CD4-positive, alpha-beta T cell (primary cell): ENCODE results near the gene ACLY. TPM values are rescaled to one million over a fixed set of nuclear protein-coding genes. Genes with fewer than 3 reads are reported as not detected.

Experiments used
- ATAC-seq: fragments of 200-7000 bp; cut with Tn5 transposase; one replicate; pipeline ENCODE4 v1.10.0; 2022; ENCODE audit warnings: mild to moderate bottlenecking; ENCODE audit not compliant: poor library complexity
- CTCF ChIA-PET: fragments of 350-600 bp; sonication (Branson Sonifier 250); formaldehyde crosslinking; loops from one replicate; lab custom pipeline; 2021; ENCODE audit warnings: antibody characterized with exemption, inconsistent platforms; lab: Charles Lee
- POLR2A ChIA-PET: fragments of 350-600 bp; sonication (Branson Sonifier 250); formaldehyde crosslinking; loops from one replicate; lab custom pipeline; 2021; ENCODE audit warnings: antibody characterized with exemption, inconsistent platforms; lab: Charles Lee
- DNase-seq, 14 experiments: peaks; one replicate each; pipeline ENCODE4 v3.0.0-alpha.2; 2013 to 2020; ENCODE audit warnings: mixed read lengths in 2 of 14
- H3K27ac ChIP-seq, 2 donors: one replicate each; pipeline versions ENCODE4 v1.5.1 to v1.7.0; 2013; ENCODE audit warnings: low read length in 2 of 2, low read depth in 1 of 2, mild to moderate bottlenecking in 1 of 2
- H3K27me3 ChIP-seq, 2 experiments: 1 replicate in 1 of 2; 2 replicates in 1 of 2; pipeline versions ENCODE4 v1.6.1 to v1.7.0; 2013; ENCODE audit warnings: low read length in 2 of 2, control low read depth in 1 of 2, mild to moderate bottlenecking in 1 of 2, moderate library complexity in 1 of 2; ENCODE audit not compliant: insufficient read depth in 2 of 2, control insufficient read depth in 1 of 2
- H3K36me3 ChIP-seq: one replicate; pipeline ENCODE4 v1.6.1; 2013; ENCODE audit warnings: low read length, control low read depth; ENCODE audit not compliant: insufficient read depth
- H3K4me1 ChIP-seq: one replicate; pipeline ENCODE4 v1.6.1; 2013; ENCODE audit warnings: low read length, control low read depth; ENCODE audit not compliant: insufficient read depth
- H3K4me3 ChIP-seq: one replicate; pipeline ENCODE4 v1.5.1; 2013; ENCODE audit warnings: mild to moderate bottlenecking, low read length, moderate library complexity
- H3K9me3 ChIP-seq, 2 experiments: 1 replicate in 1 of 2; 2 replicates in 1 of 2; pipeline versions ENCODE4 v1.6.1 to v1.7.0; 2013; ENCODE audit warnings: low read length in 2 of 2, mild to moderate bottlenecking in 2 of 2, control low read depth in 1 of 2, moderate library complexity in 1 of 2; ENCODE audit not compliant: control insufficient read depth in 1 of 2, insufficient read depth in 1 of 2
- H3K27ac Mint-ChIP-seq: one replicate; pipeline ENCODE4 v1.8.0; 2020; ENCODE audit warnings: mixed read lengths
- H3K27me3 Mint-ChIP-seq: one replicate; pipeline ENCODE4 v1.8.0; 2021; ENCODE audit warnings: mixed read lengths
- H3K36me3 Mint-ChIP-seq: one replicate; pipeline ENCODE4 v1.8.0; 2021; ENCODE audit warnings: low read depth, mixed read lengths
- H3K4me1 Mint-ChIP-seq: one replicate; pipeline ENCODE4 v1.8.0; 2021; ENCODE audit warnings: low read depth, mixed read lengths
- H3K4me3 Mint-ChIP-seq: one replicate; pipeline ENCODE4 v1.8.0; 2020; ENCODE audit warnings: mild to moderate bottlenecking, mixed read lengths
- H3K9me3 Mint-ChIP-seq: one replicate; pipeline ENCODE4 v1.8.0; 2020; ENCODE audit warnings: mixed read lengths
- CTCF ChIP-seq: fragments of 200-600 bp; IDR thresholded peaks from one replicate; pipeline ENCODE4 v1.8.0; 2022; ENCODE audit warnings: antibody characterized with exemption, mild to moderate bottlenecking
- intact Hi-C, 2 experiments: fragments of 100-400 bp; cut with DNase I in 1 of 2; cut with micrococcal nuclease in 1 of 2; formaldehyde crosslinking; loops; one replicate each; pipeline versions ENCODE4 v1.15.1 to v1.9.0; 2023 to 2025; cut with DNase I, micrococcal nuclease
- total RNA-seq, 174 experiments: library from RNA in 2 of 174; stranded (reverse) in 2 of 174; gene quantifications; one replicate each; pipeline ENCODE4 v1.2.3 and lab custom pipeline; 2021 to 2026

ACLY gene
- total RNA-seq, 2 experiments from 2014 or later, result 25.9 to 28.3 TPM

- H3K4me1 ChIP-seq, result peaks cover 35% of the 10 kb centered on the region
- ChIA-PET POLR2A (interaction anchor here (0.5 to 3.6 kb wide), 8 partner anchors 10 to 470 kb away, joined by 3 to 44 read pairs (median 12); partner anchors contain the start of genes CNP, DNAJC7, EIF1 and KLHL11), CTCF (interaction anchor here (1.8 kb wide), 1 partner anchor 12 kb away, joined by 12 read pairs; the partner anchor contains the start of gene ODAD4)
- H3K27me3 ChIP-seq, result no peaks in the 10 kb centered on the region
- peak overlapping the region; percentile 64 for H3K27ac Mint-ChIP-seq
- intact Hi-C loops, result loop anchor here in 1 of 2 experiments (1.0 to 5.0 kb wide), 4 partner anchors 11 to 98 kb away; partner anchors contain the start of genes CNP, DNAJC7, KLHL11 and ODAD4
- no peaks in the 10 kb centered on the region for H3K9me3 Mint-ChIP-seq
- DNase-seq (peak in 1 of 14 experiments; percentile 5), ATAC-seq (no peak)
- no peaks in the 10 kb centered on the region for H3K9me3 ChIP-seq
- peaks cover 27% of the 10 kb centered on the region for H3K4me1 Mint-ChIP-seq
- H3K27ac ChIP-seq, result peak overlapping the region in 1 of 2 donors; percentile 69
- H3K27me3 Mint-ChIP-seq, result no peaks in the 10 kb centered on the region
- TF ChIP-seq CTCF, result no peak
- peak overlapping the region; percentile 90 for H3K4me3 ChIP-seq
- H3K36me3 ChIP-seq, result peaks cover 8% of the 10 kb centered on the region
- no peaks in the 10 kb centered on the region for H3K36me3 Mint-ChIP-seq
- peak overlapping the region; percentile 95 for H3K4me3 Mint-ChIP-seq
Measured at GRCh38 chr17:41919165-41919817, 540 bp upstream of the ACLY start.

- Histone ChIP-seq H3K27me3 (no peaks in the 10 kb centered on the region), H3K9me3 (no peaks in the 10 kb centered on the region), H3K4me1 (peaks cover 37% of the 10 kb centered on the region), H3K36me3 (peaks cover 23% of the 10 kb centered on the region), H3K27ac (peak overlapping the region in 1 of 2 donors; percentile 69), H3K4me3 (peak overlapping the region; percentile 90)
- H3K36me3 Mint-ChIP-seq, result peaks cover 11% of the 10 kb centered on the region
- peak overlapping the region; percentile 95 for H3K4me3 Mint-ChIP-seq
- ATAC-seq (no peak), DNase-seq (peak; percentile 9 to 64 (median 32))
- H3K9me3 Mint-ChIP-seq, result no peaks in the 10 kb centered on the region
- TF ChIP-seq CTCF, result no peak
- no peaks in the 10 kb centered on the region for H3K27me3 Mint-ChIP-seq
- intact Hi-C loops, result loop anchor here in 1 of 2 experiments (5.0 kb wide), 2 partner anchors 50 to 100 kb away; partner anchors contain the start of genes DNAJC7 and KLHL11
- ChIA-PET POLR2A (interaction anchor here (0.6 to 3.6 kb wide), 10 partner anchors 12 to 1451 kb away, joined by 3 to 44 read pairs (median 6); partner anchors contain the start of genes CNP, DNAJC7, EIF1 and KLHL11), CTCF (interaction anchor here (1.8 kb wide), 1 partner anchor 13 kb away, joined by 12 read pairs; the partner anchor contains the start of gene ODAD4)
- H3K4me1 Mint-ChIP-seq, result peaks cover 27% of the 10 kb centered on the region
- peak overlapping the region; percentile 64 for H3K27ac Mint-ChIP-seq
Measured at GRCh38 chr17:41917679-41918313, 955 bp downstream of the ACLY start.

- peak overlapping the region; percentile 90 for H3K4me3 ChIP-seq
- DNase-seq, result no peak
- intact Hi-C loops, result loop anchor here in 1 of 2 experiments (5.0 kb wide), 2 partner anchors 50 to 100 kb away; partner anchors contain the start of genes DNAJC7 and KLHL11
- POLR2A ChIA-PET, result interaction anchor here (2.0 to 3.6 kb wide), 5 partner anchors 12 to 229 kb away, joined by 9 to 44 read pairs (median 20); partner anchors contain the start of genes CNP, DNAJC7, EIF1 and KLHL11
- H3K36me3 ChIP-seq, result peaks cover 29% of the 10 kb centered on the region
- no peak overlapping the region for H3K27ac ChIP-seq
- peak overlapping the region; percentile 63 for H3K27ac Mint-ChIP-seq
- no peak for TF ChIP-seq CTCF
- peaks cover 27% of the 10 kb centered on the region for H3K4me1 Mint-ChIP-seq
- no peak for ATAC-seq
- H3K4me1 ChIP-seq, result peaks cover 37% of the 10 kb centered on the region
- no peaks in the 10 kb centered on the region for H3K27me3 ChIP-seq
- H3K27me3 Mint-ChIP-seq, result no peaks in the 10 kb centered on the region
- H3K9me3 ChIP-seq, result no peaks in the 10 kb centered on the region
- H3K36me3 Mint-ChIP-seq, result peaks cover 17% of the 10 kb centered on the region
- H3K4me3 Mint-ChIP-seq, result peak overlapping the region; percentile 95
- no peaks in the 10 kb centered on the region for H3K9me3 Mint-ChIP-seq
- CTCF ChIA-PET, result interaction anchor here (1.2 kb wide), 1 partner anchor 46 kb away, joined by 3 read pairs; no protein-coding TSS in a partner anchor
Measured at GRCh38 chr17:41917192-41917591, 1.6 kb downstream of the ACLY start.
